K562 (cell line): ENCODE measurements around the gene PRSS21. TPM values are rescaled to one million over a fixed set of nuclear protein-coding genes. Genes with fewer than 3 reads are reported as not detected.

Source experiments
- DLX4 ChIP-seq: fragments of 250-450 bp; sonication (Bioruptor Pico); IDR thresholded peaks from 2 replicates; pipeline ENCODE4 v1.6.1; 2021; ENCODE audit warnings: mild to moderate bottlenecking
- E2F1 ChIP-seq: sonication (generic); formaldehyde crosslinking; IDR thresholded peaks from 2 replicates; pipeline ENCODE4 v1.8.1; 2023; ENCODE audit warnings: mild to moderate bottlenecking, missing genetic modification reagents, moderate library complexity
- HDAC6 ChIP-seq: IDR thresholded peaks from 2 replicates; pipeline ENCODE4 v1.6.1; 2012; ENCODE audit warnings: low read depth, mild to moderate bottlenecking, control low read depth, inconsistent platforms, low read length, moderate library complexity
- HLTF ChIP-seq: fragments of 450-650 bp; IDR thresholded peaks from 2 replicates; pipeline ENCODE4 v1.6.1; 2016
- KHSRP ChIP-seq: fragments of 450-650 bp; IDR thresholded peaks from 2 replicates; pipeline ENCODE4 v1.6.1; 2017
- NFRKB ChIP-seq: fragments of 450-650 bp; IDR thresholded peaks from 2 replicates; pipeline ENCODE4 v1.6.1; 2016; ENCODE audit warnings: low read depth
- NR1H2 ChIP-seq: sonication (generic); formaldehyde crosslinking; IDR thresholded peaks from 2 replicates; pipeline ENCODE4 v1.4.0; 2020; ENCODE audit warnings: mild to moderate bottlenecking, missing genetic modification reagents
- NR3C1 ChIP-seq: sonication (generic); formaldehyde crosslinking; IDR thresholded peaks from 2 replicates; pipeline ENCODE4 v1.8.1; 2022; ENCODE audit warnings: missing genetic modification reagents
- PRDM10 ChIP-seq: fragments of 450-650 bp; IDR thresholded peaks from 2 replicates; pipeline ENCODE4 v1.6.1; 2018; ENCODE audit not compliant: partially characterized antibody
- SMAD1 ChIP-seq: fragments of 150-350 bp; IDR thresholded peaks from 2 replicates; pipeline ENCODE4 v1.6.1; 2014; ENCODE audit warnings: low read length, low read depth; ENCODE audit not compliant: partially characterized antibody
- ZNF318 ChIP-seq, 2 experiments: fragments of 450-650 bp; IDR thresholded peaks; 2 replicates each; pipeline ENCODE4 v1.6.1; 2016; ENCODE audit warnings: mild to moderate bottlenecking in 2 of 2, borderline replicate concordance in 1 of 2, low read depth in 1 of 2, moderate library complexity in 1 of 2
- ZNF79 ChIP-seq: fragments of 250-450 bp; sonication (Bioruptor Pico); IDR thresholded peaks from 2 replicates; pipeline ENCODE4 v1.4.0; 2020; ENCODE audit warnings: low read depth, mild to moderate bottlenecking, moderate library complexity
- polyA plus RNA-seq, 8 experiments: library from polyadenylated mRNA; depleted of rRNA in 4 of 8; stranded (reverse) in 5 of 8; unstranded in 3 of 8; fragments of >200 nt; fragmentation: Nextera tagmentation in 2 of 8; fragmentation: Illumina TruSeq in 1 of 8; extraction: Ambion mirVana in 2 of 8; extraction: Trizol in 1 of 8; gene quantifications; 2 replicates each; pipeline versions ENCODE4 v1.2.1 to v1.2.3, GENCODE V29; 2011 to 2014; ENCODE audit warnings: inconsistent platforms in 1 of 8, missing spikeins in 1 of 8
- total RNA-seq, 7 experiments: library from RNA; depleted of rRNA in 6 of 7; stranded (reverse); fragments of >200 nt in 6 of 7; fragmentation: Illumina TruSeq in 2 of 7; extraction: Trizol in 2 of 7; gene quantifications; 2 replicates each; pipeline versions ENCODE4 v1.2.1 to v1.2.3, GENCODE V29; 2011 to 2021; ENCODE audit warnings: low replicate concordance in 1 of 7

Gene PRSS21
- total and polyA plus RNA-seq, 9 of the 15 experiments (the other 6 are each of a cell fraction or from before 2014, with no cell fraction given), result 12.1 to 121 (median 61.3) TPM

GRCh38 chr16:2842340-2843000 is 25.4 kb downstream of the PRSS21 start (continued):
- TF ChIP-seq E2F1 (CRISPR knock-in tag), result peak; percentile 84; the same call in 1 of the 2 replicates
- TF ChIP-seq ZNF79 (CRISPR knock-in tag), result no peak
- no peak for TF ChIP-seq DLX4 (CRISPR knock-in tag)
- TF ChIP-seq KHSRP, result no peak
- no peak for TF ChIP-seq HDAC6
- no peak for TF ChIP-seq NFRKB
- no peak for TF ChIP-seq HLTF
- TF ChIP-seq NR3C1 (CRISPR knock-in tag), result no peak
- TF ChIP-seq SMAD1, result no peak
- no peak for TF ChIP-seq NR1H2 (CRISPR knock-in tag)
- TF ChIP-seq ZNF318 (IDR thresholded peaks at IDR 0.05; ENCODE audit: borderline replicate concordance in 1 of 2, low read depth in 1 of 2), result no peak
- no peak for TF ChIP-seq PRDM10
